GM23338 (cell line): Measurements from ENCODE around the gene GPALPP1. TPM values are rescaled to one million over a fixed set of nuclear protein-coding genes. Genes with fewer than 3 reads are reported as not detected.

Experiments used
- ATAC-seq: fragments of 200-7000 bp; cut with Tn5 transposase; 3 replicates; pipeline ENCODE4 v1.9.1; 2020
- DNase-seq: peaks from one replicate; pipeline ENCODE4 v3.0.0-alpha.2; 2015; ENCODE audit warnings: low spot score
- H2AFZ ChIP-seq: fragments of 200-600 bp; sonication (generic); 2 replicates; pipeline ENCODE4 v1.8.0; 2016; ENCODE audit warnings: antibody characterized with exemption, mild to moderate bottlenecking, moderate library complexity
- H3F3A ChIP-seq: fragments of 200-600 bp; sonication (generic); replicated peaks from 2 replicates; pipeline ENCODE4 v1.8.0; 2017; ENCODE audit warnings: antibody characterized with exemption, mixed run types, low read depth
- H3K27ac ChIP-seq: fragments of 200-600 bp; sonication (generic); 2 replicates; pipeline ENCODE4 v1.6.1; 2016; ENCODE audit warnings: low read depth
- H3K27me3 ChIP-seq: fragments of 200-600 bp; sonication (generic); 2 replicates; pipeline ENCODE4 v1.8.0; 2016; ENCODE audit warnings: mild to moderate bottlenecking, mixed run types, moderate library complexity; ENCODE audit not compliant: insufficient read depth
- H3K36me3 ChIP-seq: fragments of 200-600 bp; sonication (generic); 2 replicates; pipeline ENCODE4 v1.8.0; 2016; ENCODE audit warnings: mild to moderate bottlenecking; ENCODE audit not compliant: insufficient read depth
- H3K4me1 ChIP-seq: fragments of 200-600 bp; sonication (generic); 2 replicates; pipeline ENCODE4 v1.8.0; 2016; ENCODE audit warnings: mild to moderate bottlenecking, moderate library complexity; ENCODE audit not compliant: insufficient read depth
- H3K4me2 ChIP-seq: fragments of 200-600 bp; sonication (generic); 2 replicates; pipeline ENCODE4 v1.7.1; 2017; ENCODE audit warnings: mixed run types
- H3K4me3 ChIP-seq: fragments of 200-600 bp; sonication (generic); 2 replicates; pipeline ENCODE4 v1.6.1; 2016; ENCODE audit warnings: mixed run types
- H3K79me2 ChIP-seq: fragments of 200-600 bp; sonication (generic); replicated peaks from 2 replicates; pipeline ENCODE4 v1.8.0; 2017; ENCODE audit warnings: mild to moderate bottlenecking; ENCODE audit not compliant: insufficient read depth
- H3K9me2 ChIP-seq: fragments of 200-600 bp; sonication (generic); 2 replicates; pipeline ENCODE4 v1.8.0; 2017; ENCODE audit not compliant: insufficient read depth
- H4K20me1 ChIP-seq: fragments of 200-600 bp; sonication (generic); replicated peaks from 2 replicates; pipeline ENCODE4 v1.8.0; 2017; ENCODE audit warnings: mild to moderate bottlenecking; ENCODE audit not compliant: insufficient read depth
- H3K27ac Mint-ChIP-seq: 2 replicates; pipeline ENCODE4 v1.8.0; 2020; ENCODE audit warnings: inconsistent platforms, mild to moderate bottlenecking, moderate library complexity, mixed read lengths
- H3K27me3 Mint-ChIP-seq: 3 replicates; pipeline ENCODE4 v1.8.0; 2022; ENCODE audit warnings: low read depth, mild to moderate bottlenecking, moderate library complexity, mixed read lengths, inconsistent platforms; ENCODE audit not compliant: insufficient read depth, poor library complexity
- H3K36me3 Mint-ChIP-seq: 3 replicates; pipeline ENCODE4 v1.8.0; 2021; ENCODE audit warnings: low read depth, mild to moderate bottlenecking, inconsistent platforms, moderate library complexity, mixed read lengths
- H3K4me1 Mint-ChIP-seq: 3 replicates; pipeline ENCODE4 v1.8.0; 2020; ENCODE audit warnings: mild to moderate bottlenecking, inconsistent platforms, mixed read lengths
- H3K4me3 Mint-ChIP-seq: 3 replicates; pipeline ENCODE4 v1.8.0; 2021; ENCODE audit warnings: moderate library complexity, mild to moderate bottlenecking, inconsistent platforms, mixed read lengths
- H3K9me3 Mint-ChIP-seq: 3 replicates; pipeline ENCODE4 v1.8.0; 2020; ENCODE audit warnings: moderate library complexity, mild to moderate bottlenecking, inconsistent platforms, mixed read lengths
- CREB1 ChIP-seq: fragments of 250-450 bp; sonication (Bioruptor Pico); IDR thresholded peaks from 2 replicates; pipeline ENCODE4 v1.5.0; 2020; ENCODE audit warnings: low read depth, mild to moderate bottlenecking, moderate library complexity
- CTCF ChIP-seq, 2 experiments: fragments of 200-600 bp in 1 of 2; sonication (generic) in 1 of 2; conservative IDR thresholded peaks; 2 replicates each; pipeline versions ENCODE4 v1.5.1 to v1.6.1; 2016 to 2017; ENCODE audit warnings: antibody characterized with exemption in 2 of 2, low read depth in 2 of 2, mild to moderate bottlenecking in 2 of 2, moderate library complexity in 1 of 2
- EZH2 ChIP-seq: fragments of 200-600 bp; sonication (generic); IDR thresholded peaks from one replicate; pipeline ENCODE4 v1.8.0; 2017; ENCODE audit warnings: antibody characterized with exemption, mild to moderate bottlenecking, low read depth; ENCODE audit not compliant: unreplicated experiment
- JUNB ChIP-seq: IDR thresholded peaks from one replicate; pipeline ENCODE4 v1.6.1; 2016; ENCODE audit warnings: antibody characterized with exemption; ENCODE audit not compliant: unreplicated experiment
- NANOG ChIP-seq: IDR thresholded peaks from 2 replicates; pipeline ENCODE4 v1.6.1; 2016; ENCODE audit warnings: antibody characterized with exemption, borderline replicate concordance
- POLR2AphosphoS5 ChIP-seq: IDR thresholded peaks from 2 replicates; pipeline ENCODE4 v1.6.1; 2016; ENCODE audit warnings: antibody characterized with exemption, low read depth
- REST ChIP-seq: IDR thresholded peaks from one replicate; pipeline ENCODE4 v1.6.1; 2018; ENCODE audit warnings: antibody characterized with exemption; ENCODE audit not compliant: unreplicated experiment
- STAT1 ChIP-seq: IDR thresholded peaks from one replicate; pipeline ENCODE4 v1.6.1; 2016; ENCODE audit warnings: antibody characterized with exemption; ENCODE audit not compliant: unreplicated experiment
- ZNF331 ChIP-seq: fragments of 250-450 bp; sonication (Bioruptor Pico); IDR thresholded peaks from 2 replicates; pipeline ENCODE4 v1.5.0; 2020; ENCODE audit warnings: low read depth, mild to moderate bottlenecking, moderate library complexity
- polyA plus RNA-seq: library from polyadenylated mRNA; unstranded; fragments of >200 nt; fragmentation: Nextera tagmentation; extraction: Ambion mirVana; gene quantifications from 2 replicates; pipeline ENCODE4 v1.2.1, GENCODE V29; 2016
- total RNA-seq: library from RNA; depleted of rRNA; stranded (reverse); fragments of >200 nt; shearing (Covaris generic); gene quantifications from 2 replicates; pipeline ENCODE4 v1.2.3, GENCODE V29; 2014
- TF ChIP-seq, protein P1 (sequence below): IDR thresholded peaks from 2 replicates; pipeline ENCODE4 v1.6.1; 2016; ENCODE audit warnings: antibody characterized with exemption

The GPALPP1 gene
- total and polyA plus RNA-seq, 2 experiments from 2014 or later = 31.3 to 35.8 TPM

DNA sequence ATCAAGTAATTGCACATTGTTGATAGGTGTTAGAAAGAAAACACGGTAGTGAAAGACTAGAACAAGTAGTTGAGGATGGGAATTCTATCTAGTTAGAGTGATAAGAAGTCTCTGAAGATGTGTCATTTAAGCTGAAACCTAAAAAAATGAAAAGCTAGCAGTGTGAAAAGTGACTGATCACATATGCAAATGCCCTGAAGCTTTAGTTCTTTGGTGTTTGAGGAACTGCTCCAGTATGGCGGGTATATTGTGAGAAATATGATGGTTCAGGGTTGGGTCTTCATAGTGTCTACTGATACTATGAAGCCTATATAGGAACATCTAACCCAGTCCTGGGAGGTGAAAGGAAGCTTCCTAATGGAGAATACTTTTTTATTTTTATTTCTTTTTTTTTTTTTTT, 45.0 kb downstream of the GPALPP1 start:
- Histone ChIP-seq H2AFZ (no peak overlapping the region), H3K4me1 (no peaks in the 10 kb centered on the region), H4K20me1 (no peaks in the 10 kb centered on the region), H3K4me3 (no peak overlapping the region), H3F3A (no peaks in the 10 kb centered on the region), H3K9me2 (no peaks in the 10 kb centered on the region; the same call in 1 of the 2 replicates), H3K27me3 (no peaks in the 10 kb centered on the region), H3K36me3 (no peaks in the 10 kb centered on the region), H3K4me2 (no peak overlapping the region), H3K79me2 (no peaks in the 10 kb centered on the region), H3K27ac (no peak overlapping the region)
- H3K4me1 Mint-ChIP-seq = peaks cover 3% of the 10 kb centered on the region; the same call in 1 of the 3 replicates
- no peak for DNase-seq
- 0 out of 3 replicates have a peak, but pooled peaks cover 4% of the 10 kb centered on the region for H3K36me3 Mint-ChIP-seq
- TF ChIP-seq EZH2 = no peak
- TF ChIP-seq JUNB = no peak
- H3K27ac Mint-ChIP-seq = no peak overlapping the region
- no peaks in the 10 kb centered on the region for H3K27me3 Mint-ChIP-seq
- no peaks in the 10 kb centered on the region for H3K9me3 Mint-ChIP-seq
- H3K4me3 Mint-ChIP-seq = no peak overlapping the region
- no peak for ATAC-seq

GRCh38 chr13:45036206-45036605, 46.9 kb downstream of the GPALPP1 start:
- peaks cover 3% of the 10 kb centered on the region; the same call in 1 of the 3 replicates for H3K4me1 Mint-ChIP-seq
- Histone ChIP-seq H3K36me3 (no peaks in the 10 kb centered on the region), H3K4me1 (no peaks in the 10 kb centered on the region), H3K27ac (no peak overlapping the region), H3K9me2 (no peaks in the 10 kb centered on the region; the same call in 1 of the 2 replicates), H3F3A (no peaks in the 10 kb centered on the region), H4K20me1 (no peaks in the 10 kb centered on the region), H3K27me3 (no peaks in the 10 kb centered on the region), H2AFZ (no peak overlapping the region), H3K4me2 (no peak overlapping the region), H3K79me2 (no peaks in the 10 kb centered on the region), H3K4me3 (no peak overlapping the region)
- DNase-seq (peak; percentile 9), ATAC-seq (no peak)
- no peak for TF ChIP-seq EZH2
- no peaks in the 10 kb centered on the region for H3K9me3 Mint-ChIP-seq
- 0 out of 3 replicates have a peak, but pooled peaks cover 4% of the 10 kb centered on the region for H3K36me3 Mint-ChIP-seq
- H3K27ac Mint-ChIP-seq = no peak overlapping the region
- no peak overlapping the region for H3K4me3 Mint-ChIP-seq
- H3K27me3 Mint-ChIP-seq = no peaks in the 10 kb centered on the region

- no peaks in the 10 kb centered on the region for H3F3A ChIP-seq
- no peaks in the 10 kb centered on the region for H3K4me1 ChIP-seq
- H3K27ac ChIP-seq = no peak overlapping the region
- H3K79me2 ChIP-seq = no peaks in the 10 kb centered on the region
- H3K9me2 ChIP-seq = no peaks in the 10 kb centered on the region; the same call in 1 of the 2 replicates
- H2AFZ ChIP-seq = no peak overlapping the region
- Mint-ChIP-seq H3K27me3 (no peaks in the 10 kb centered on the region), H3K36me3 (no peaks in the 10 kb centered on the region), H3K27ac (no peak overlapping the region), H3K9me3 (no peaks in the 10 kb centered on the region), H3K4me1 (peaks cover 3% of the 10 kb centered on the region; the same call in 1 of the 3 replicates), H3K4me3 (no peak overlapping the region)
- no peaks in the 10 kb centered on the region for H3K27me3 ChIP-seq
- DNase-seq (no peak), ATAC-seq (no peak)
- no peak overlapping the region for H3K4me2 ChIP-seq
- no peaks in the 10 kb centered on the region for H3K36me3 ChIP-seq
- H4K20me1 ChIP-seq = no peaks in the 10 kb centered on the region
- H3K4me3 ChIP-seq = no peak overlapping the region
- no peak for TF ChIP-seq ZNF331 (CRISPR knock-in tag)
- TF ChIP-seq, protein P1, sequence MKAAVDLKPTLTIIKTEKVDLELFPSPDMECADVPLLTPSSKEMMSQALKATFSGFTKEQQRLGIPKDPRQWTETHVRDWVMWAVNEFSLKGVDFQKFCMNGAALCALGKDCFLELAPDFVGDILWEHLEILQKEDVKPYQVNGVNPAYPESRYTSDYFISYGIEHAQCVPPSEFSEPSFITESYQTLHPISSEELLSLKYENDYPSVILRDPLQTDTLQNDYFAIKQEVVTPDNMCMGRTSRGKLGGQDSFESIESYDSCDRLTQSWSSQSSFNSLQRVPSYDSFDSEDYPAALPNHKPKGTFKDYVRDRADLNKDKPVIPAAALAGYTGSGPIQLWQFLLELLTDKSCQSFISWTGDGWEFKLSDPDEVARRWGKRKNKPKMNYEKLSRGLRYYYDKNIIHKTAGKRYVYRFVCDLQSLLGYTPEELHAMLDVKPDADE = no peak
- TF ChIP-seq CREB1 (CRISPR knock-in tag) = no peak
- TF ChIP-seq REST = no peak
- no peak for TF ChIP-seq STAT1
- TF ChIP-seq EZH2 = no peak
- no peak for TF ChIP-seq JUNB
- no peak for TF ChIP-seq POLR2AphosphoS5
- TF ChIP-seq CTCF (conservative IDR thresholded peaks at IDR 0.05; ENCODE audit: low read depth in 2 of 2) = no peak
- TF ChIP-seq NANOG = no peak
These were observed 50.8 kb downstream of the GPALPP1 start for GRCh38 chr13:45040173-45040572.
